ENCODE data around the gene MROH8. TPM values are rescaled to one million over a fixed set of nuclear protein-coding genes. Genes with fewer than 3 reads are reported as not detected.

The MROH8 gene
- total RNA-seq, 1 experiment from 2014 or later = 1.8 TPM

GRCh38 chr20:37137547-37137946 is 41.8 kb downstream of the MROH8 start:
- ChIA-PET CTCF (no interaction called here), POLR2A (no interaction called here)
- DNase-seq (ENCODE audit: low read depth, low spot score) (no peak), ATAC-seq (no peak)
- Histone ChIP-seq H3K27me3 (ENCODE audit: control insufficient read depth, insufficient read depth, low read length) (no peaks in the 10 kb centered on the region; the same call in 1 of the 2 replicates), H3K36me3 (ENCODE audit: control insufficient read depth, insufficient read depth, low read length) (no peaks in the 10 kb centered on the region), H3K4me3 (ENCODE audit: low read depth in 2 of 2, low read length in 2 of 2) (no peak overlapping the region), H3K27ac (ENCODE audit: low read length) (no peak overlapping the region), H3K9me3 (ENCODE audit: control insufficient read depth, insufficient read depth, low read depth, low read length) (no peaks in the 10 kb centered on the region), H3K4me1 (ENCODE audit: control insufficient read depth, insufficient read depth, low read length) (no peaks in the 10 kb centered on the region)
- TF ChIP-seq POLR2AphosphoS5 (IDR thresholded peaks at IDR 0.05; ENCODE audit: low read depth, low read length) (no peak), CTCF (IDR thresholded peaks at IDR 0.05) (no peak), TCF7L2 (IDR thresholded peaks at IDR 0.05; ENCODE audit: low read depth, low read length) (no peak), SIN3A (IDR thresholded peaks at IDR 0.05; ENCODE audit: borderline replicate concordance, insufficient read depth, low read depth, low read length) (no peak)
- TF ChIP-seq, protein P1, sequence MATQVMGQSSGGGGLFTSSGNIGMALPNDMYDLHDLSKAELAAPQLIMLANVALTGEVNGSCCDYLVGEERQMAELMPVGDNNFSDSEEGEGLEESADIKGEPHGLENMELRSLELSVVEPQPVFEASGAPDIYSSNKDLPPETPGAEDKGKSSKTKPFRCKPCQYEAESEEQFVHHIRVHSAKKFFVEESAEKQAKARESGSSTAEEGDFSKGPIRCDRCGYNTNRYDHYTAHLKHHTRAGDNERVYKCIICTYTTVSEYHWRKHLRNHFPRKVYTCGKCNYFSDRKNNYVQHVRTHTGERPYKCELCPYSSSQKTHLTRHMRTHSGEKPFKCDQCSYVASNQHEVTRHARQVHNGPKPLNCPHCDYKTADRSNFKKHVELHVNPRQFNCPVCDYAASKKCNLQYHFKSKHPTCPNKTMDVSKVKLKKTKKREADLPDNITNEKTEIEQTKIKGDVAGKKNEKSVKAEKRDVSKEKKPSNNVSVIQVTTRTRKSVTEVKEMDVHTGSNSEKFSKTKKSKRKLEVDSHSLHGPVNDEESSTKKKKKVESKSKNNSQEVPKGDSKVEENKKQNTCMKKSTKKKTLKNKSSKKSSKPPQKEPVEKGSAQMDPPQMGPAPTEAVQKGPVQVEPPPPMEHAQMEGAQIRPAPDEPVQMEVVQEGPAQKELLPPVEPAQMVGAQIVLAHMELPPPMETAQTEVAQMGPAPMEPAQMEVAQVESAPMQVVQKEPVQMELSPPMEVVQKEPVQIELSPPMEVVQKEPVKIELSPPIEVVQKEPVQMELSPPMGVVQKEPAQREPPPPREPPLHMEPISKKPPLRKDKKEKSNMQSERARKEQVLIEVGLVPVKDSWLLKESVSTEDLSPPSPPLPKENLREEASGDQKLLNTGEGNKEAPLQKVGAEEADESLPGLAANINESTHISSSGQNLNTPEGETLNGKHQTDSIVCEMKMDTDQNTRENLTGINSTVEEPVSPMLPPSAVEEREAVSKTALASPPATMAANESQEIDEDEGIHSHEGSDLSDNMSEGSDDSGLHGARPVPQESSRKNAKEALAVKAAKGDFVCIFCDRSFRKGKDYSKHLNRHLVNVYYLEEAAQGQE (IDR thresholded peaks at IDR 0.05; ENCODE audit: insufficient read depth in 1 of 2, low read depth in 2 of 2, low read length in 1 of 2) = no peak
- intact Hi-C loops (cut with micrococcal nuclease; ENCODE audit: unreplicated experiment) (no loop called here), in situ Hi-C loops (cut with HindIII; ENCODE audit: low pct_unique_long_range_greater_than_20kb, low sequenced_read_pairs) (no loop called here)
- no TSS peak for BruUV-seq (replicated peaks)

GRCh38 chr20:37133952-37134351 is 45.4 kb downstream of the MROH8 start:
- DNase-seq (ENCODE audit: low read depth, low spot score) = no peak
- CTCF ChIA-PET = no interaction called here
- in situ Hi-C loops (cut with HindIII; ENCODE audit: low pct_unique_long_range_greater_than_20kb, low sequenced_read_pairs) = no loop called here
- no peak for ATAC-seq
- H3K27me3 ChIP-seq (ENCODE audit: control insufficient read depth, insufficient read depth, low read length) = no peaks in the 10 kb centered on the region; the same call in 1 of the 2 replicates
- POLR2A ChIA-PET = interaction anchor here (0.5 kb wide), 1 partner anchor 374 kb away, joined by 3 read pairs; no protein-coding TSS in a partner anchor
- no peak overlapping the region for H3K27ac ChIP-seq (ENCODE audit: low read length)
- H3K9me3 ChIP-seq (ENCODE audit: control insufficient read depth, insufficient read depth, low read depth, low read length) = no peaks in the 10 kb centered on the region
- no TSS peak for BruUV-seq (replicated peaks)
- no peak overlapping the region for H3K4me3 ChIP-seq (ENCODE audit: low read depth in 2 of 2, low read length in 2 of 2)
- H3K4me1 ChIP-seq (ENCODE audit: control insufficient read depth, insufficient read depth, low read length) = no peaks in the 10 kb centered on the region
- TF ChIP-seq, protein P1 (IDR thresholded peaks at IDR 0.05; ENCODE audit: insufficient read depth in 1 of 2, low read depth in 2 of 2, low read length in 1 of 2) = no peak
- no peak for TF ChIP-seq SIN3A (IDR thresholded peaks at IDR 0.05; ENCODE audit: borderline replicate concordance, insufficient read depth, low read depth, low read length)
- TF ChIP-seq POLR2AphosphoS5 (IDR thresholded peaks at IDR 0.05; ENCODE audit: low read depth, low read length) = no peak
- TF ChIP-seq CTCF (IDR thresholded peaks at IDR 0.05) = no peak
- TF ChIP-seq TCF7L2 (IDR thresholded peaks at IDR 0.05; ENCODE audit: low read depth, low read length) = no peak
- no peaks in the 10 kb centered on the region for H3K36me3 ChIP-seq (ENCODE audit: control insufficient read depth, insufficient read depth, low read length)
- intact Hi-C loops (cut with micrococcal nuclease; ENCODE audit: unreplicated experiment) = no loop called here

Measured in Panc1 (cell line).